Stimulated activated CD4-positive, alpha-beta T cell treated with anti-CD3 and anti-CD28 coated beads, Interleukin-12 subunit alpha, Interleukin-12 subunit beta, amount 100 ng/mL, for 24 hours (primary cell): ENCODE measurements around the gene PRDM12.
"Not testable (repeated sequence)": the region's sequence is repeated elsewhere in the genome, so short reads cannot be mapped to it uniquely, and the experiment has no call there.

Experiments
- DNase-seq, 2 experiments: peaks; one replicate each; pipeline ENCODE4 v3.0.0-alpha.2; 2020; ENCODE audit warnings: low read depth in 2 of 2

Gene PRDM12

GRCh38 chr9:130663977-130664250 lies 480 bp upstream of the PRDM12 start:
- no peak for DNase-seq

DNA sequence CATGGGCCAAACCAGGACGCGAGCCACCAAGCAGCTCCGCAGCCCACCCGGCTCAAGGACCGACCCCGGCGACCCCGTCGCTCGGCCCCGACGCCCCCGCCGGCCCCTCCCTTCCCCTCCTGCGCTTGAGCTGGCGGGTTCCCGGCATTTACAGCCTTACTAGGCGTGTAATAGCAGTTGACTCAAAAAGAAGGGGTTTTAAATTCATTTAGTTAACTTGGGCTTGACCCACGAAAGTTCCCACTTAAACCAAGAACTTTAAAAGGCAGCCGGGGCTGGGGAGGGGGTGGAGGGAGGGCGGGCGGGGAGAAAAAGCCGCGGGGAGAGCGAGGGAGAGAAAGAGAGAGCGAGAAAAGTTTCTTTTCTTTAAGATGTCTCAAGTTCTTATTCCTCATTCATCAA lies 636 bp downstream of the PRDM12 start:
- DNase-seq, result no peak

- no peak for DNase-seq
These were observed 1.3 kb downstream of the PRDM12 start for GRCh38 chr9:130665431-130666392.

DNA sequence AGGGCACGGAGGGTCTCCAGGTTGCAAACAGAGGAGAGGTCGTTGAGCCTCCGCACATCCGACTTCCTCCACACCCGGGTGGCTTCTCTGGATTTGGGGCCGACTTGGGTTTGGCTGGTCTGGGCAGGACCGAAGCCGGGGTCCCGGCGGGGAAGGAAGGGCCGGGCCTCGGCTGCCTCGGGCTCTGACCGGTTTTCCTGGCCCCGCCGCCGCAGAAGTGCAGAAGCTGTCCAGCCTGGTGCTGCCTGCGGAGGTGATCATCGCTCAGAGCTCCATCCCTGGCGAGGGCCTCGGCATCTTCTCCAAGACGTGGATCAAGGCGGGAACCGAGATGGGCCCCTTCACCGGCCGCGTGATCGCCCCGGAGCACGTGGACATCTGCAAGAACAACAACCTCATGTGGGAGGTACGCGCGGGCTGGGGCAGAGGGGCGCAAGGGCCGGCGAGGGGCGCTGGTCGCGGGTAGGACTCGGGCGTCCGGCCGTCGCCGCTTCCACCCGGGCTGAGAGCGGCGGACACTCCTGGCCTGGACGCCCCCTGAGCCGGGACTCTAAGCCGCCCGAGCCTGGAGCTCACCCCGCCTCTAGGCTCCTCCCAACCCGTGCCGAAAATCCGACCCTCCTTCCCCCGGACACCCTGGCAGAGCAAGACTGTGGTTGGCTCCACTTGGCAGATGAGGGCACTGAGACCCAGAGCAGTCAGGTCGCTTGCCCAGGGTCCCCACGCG lies 2.2 kb downstream of the PRDM12 start:
- DNase-seq, result no peak

DNA sequence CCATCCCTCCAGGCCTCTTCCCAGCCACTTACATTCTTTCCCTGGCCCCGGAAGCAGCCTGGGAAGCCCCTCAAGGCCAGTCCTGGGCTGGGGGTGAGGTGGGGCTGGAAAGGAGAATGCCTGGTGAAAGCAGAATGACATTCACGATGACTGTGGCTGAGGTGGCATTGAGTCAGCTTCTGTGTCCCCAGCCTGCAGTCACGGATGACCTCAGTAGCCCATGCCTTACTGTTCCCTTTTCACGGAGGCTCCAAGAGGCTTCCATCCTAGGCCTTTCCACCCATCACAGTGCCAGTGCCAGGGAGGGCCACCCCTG lies 2.7 kb downstream of the PRDM12 start:
- no peak for DNase-seq

DNA sequence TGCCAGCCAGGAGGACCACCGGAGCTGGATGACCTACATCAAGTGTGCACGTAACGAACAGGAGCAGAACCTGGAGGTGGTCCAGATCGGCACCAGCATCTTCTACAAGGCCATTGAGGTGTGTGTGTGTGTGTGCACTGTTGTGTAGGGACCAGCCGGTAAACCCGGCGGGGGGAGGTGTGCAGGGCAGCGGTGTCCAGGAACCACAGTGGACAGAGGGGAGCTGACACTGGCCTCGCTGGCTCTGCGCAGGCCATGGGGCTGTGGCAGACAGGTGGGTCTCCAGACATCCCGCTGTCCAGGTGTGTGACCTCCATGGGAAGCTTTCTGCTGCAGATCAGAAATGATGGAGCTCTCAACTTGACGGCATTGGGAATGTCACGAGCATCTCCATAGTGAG lies 3.8 kb downstream of the PRDM12 start:
- no peak for DNase-seq

- DNase-seq, result no peak
These were observed 4.3 kb downstream of the PRDM12 start for GRCh38 chr9:130668659-130669058.

DNA sequence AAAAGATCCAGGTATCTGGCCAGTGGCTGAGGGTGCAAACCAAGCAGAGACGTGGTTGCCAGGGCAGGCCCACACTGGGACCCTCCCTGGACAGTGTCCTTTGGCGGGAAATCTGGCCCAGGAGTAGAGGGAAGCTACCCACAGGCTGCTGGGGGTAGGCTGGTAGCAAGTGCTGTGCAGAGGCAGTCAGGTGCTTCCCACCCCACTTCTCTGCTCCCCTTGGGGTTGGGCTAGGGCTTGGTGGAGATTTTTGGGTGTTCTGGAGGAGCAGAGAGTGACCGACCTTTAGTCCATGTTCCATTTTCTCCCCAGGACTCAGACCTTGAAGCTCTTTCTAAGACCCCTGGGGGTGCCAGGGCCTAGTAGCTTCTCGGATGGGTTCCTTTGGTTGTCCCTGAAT lies 5.6 kb downstream of the PRDM12 start:
- DNase-seq, result no peak

GRCh38 chr9:130670644-130671043 lies 6.2 kb downstream of the PRDM12 start:
- no peak for DNase-seq

DNA sequence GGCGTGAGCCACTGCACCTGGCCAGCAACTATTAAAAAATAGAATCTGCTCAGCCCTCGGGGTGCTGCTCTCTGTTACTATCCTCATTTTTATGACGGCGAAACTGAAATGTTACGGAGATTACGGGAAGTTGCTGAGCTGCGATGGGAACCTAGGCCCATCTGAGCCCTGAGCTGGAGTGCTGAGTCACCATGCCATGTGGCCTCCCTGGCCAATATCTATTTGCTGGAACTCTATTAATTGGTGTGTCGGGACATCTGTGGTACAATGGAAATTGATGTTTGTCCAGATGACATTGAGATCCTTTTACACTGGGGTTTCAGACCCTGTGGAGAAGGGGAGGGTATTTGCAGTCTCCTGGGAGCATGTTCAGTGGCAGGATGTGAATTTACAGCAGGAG lies 8.1 kb downstream of the PRDM12 start:
- DNase-seq, result no peak

DNA sequence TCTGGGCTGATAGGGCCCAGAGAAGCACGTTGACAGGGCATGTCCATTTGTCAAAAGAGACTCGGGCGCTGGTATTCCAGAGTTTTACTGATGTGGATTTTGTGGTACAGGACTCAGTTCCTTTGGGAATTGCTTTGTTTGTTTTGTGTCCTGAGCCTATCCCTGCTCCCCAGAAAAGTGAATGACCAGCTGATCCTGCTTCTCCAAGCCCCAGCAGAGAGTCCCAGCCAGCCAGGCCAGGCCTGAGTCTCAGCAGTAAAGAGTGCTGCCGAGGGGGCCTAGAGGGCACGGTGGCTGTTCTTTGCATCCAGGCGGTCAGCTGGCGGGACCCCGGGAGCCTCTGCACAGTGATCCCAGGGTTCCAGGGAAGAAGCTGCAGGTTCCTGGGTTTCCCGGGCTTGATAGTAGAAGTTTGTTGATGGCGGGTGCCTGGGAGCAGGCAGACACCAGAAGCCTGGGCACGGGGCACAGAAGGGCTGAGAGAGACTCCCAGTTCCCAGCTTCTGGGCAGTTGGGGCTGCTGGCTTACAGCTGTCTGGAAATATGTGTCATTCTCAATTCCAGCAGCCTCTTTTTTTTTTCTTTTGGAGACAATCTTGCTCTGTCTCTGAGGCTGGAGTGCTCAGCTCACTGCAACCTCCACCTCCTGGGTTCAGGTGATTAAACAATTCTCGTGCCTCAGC lies 8.7 kb downstream of the PRDM12 start:
- DNase-seq, result no peak

- no peak for DNase-seq
These were observed 11.0 kb downstream of the PRDM12 start for GRCh38 chr9:130675396-130675795.

- no peak for DNase-seq
These were observed 12.9 kb downstream of the PRDM12 start for GRCh38 chr9:130677252-130677651.

- peak; percentile 39 to 60 for DNase-seq
These were observed 16.7 kb downstream of the PRDM12 start for GRCh38 chr9:130680836-130681768.

DNA sequence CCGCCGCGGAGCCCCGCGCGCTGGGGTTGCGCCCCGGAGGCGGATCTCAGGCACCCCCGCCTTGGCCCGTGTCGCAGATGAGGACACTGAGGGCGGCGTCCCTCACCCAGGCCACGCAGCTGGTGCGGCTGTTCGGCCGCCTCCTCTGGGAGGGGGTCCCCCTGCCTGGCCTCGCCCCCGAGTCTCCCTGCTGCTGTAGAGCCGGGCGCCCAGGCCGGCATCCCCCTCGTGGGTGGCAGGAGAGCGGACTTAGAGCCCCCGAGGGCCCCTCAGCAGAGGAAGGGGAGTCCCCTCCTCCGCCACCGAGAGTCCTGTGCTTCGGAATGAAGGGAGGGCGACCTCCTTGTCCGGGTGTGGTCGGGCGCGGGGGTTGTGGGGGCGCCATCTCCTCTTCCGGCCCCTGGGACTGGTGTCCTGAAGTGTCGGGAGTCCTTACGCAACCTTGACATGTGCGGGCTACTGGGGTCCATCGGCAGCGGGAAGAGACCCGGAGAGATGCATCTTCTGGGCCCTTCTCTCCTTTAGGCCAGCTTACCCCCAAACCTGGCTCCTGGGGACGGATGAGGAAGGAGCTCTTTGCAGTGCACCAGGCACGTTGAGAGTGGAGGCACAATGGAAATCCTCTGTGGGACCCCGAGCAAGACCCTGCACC lies 17.5 kb downstream of the PRDM12 start:
- no peak for DNase-seq

GRCh38 chr9:130682421-130683121 lies 18.2 kb downstream of the PRDM12 start:
- peak in 1 of 2 experiments; percentile 57 for DNase-seq

- no peak for DNase-seq
These were observed 20.7 kb downstream of the PRDM12 start for GRCh38 chr9:130685104-130685503.

GRCh38 chr9:130685945-130686344 lies 21.6 kb downstream of the PRDM12 start:
- DNase-seq, result not testable (repeated sequence)

DNA sequence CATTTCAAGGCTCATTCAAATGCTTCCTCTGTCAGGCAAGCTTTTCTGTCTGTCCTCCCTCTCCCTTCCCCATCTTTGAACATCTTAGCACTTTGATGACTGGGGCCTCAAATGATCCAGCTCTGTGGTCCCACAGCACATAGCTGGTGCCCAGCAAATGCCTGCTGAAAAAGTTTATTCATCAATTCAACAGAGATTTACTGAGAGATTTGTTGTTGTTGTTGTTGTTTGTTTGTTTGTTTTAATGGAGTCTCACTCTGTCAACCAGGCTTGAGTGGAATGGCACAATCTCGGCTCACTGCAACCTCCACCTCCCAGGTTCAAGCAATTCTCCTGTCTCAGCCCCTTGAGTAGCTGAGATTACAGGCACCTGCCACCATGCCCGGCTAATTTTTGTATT lies 23.2 kb downstream of the PRDM12 start:
- DNase-seq, result no peak

DNA sequence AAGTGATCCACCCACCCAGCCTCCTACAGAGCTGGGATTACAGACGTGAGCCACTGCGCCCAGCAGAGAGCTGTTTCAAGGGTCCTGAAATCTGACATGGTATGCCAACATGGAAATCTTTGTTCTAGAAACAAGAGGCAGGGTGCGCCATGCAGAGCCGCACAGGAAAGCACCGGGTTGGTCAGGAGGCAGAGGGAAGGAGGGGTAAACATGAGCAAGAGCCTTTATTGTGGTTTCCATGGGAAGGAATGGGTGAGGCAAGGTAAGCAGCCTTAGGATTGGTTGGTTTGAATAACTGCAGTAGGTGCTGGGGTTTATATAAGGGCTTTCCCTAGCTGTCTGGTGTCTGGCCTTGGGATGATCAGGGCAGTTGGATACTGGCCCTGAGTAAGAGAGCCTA lies 23.7 kb downstream of the PRDM12 start:
- no peak for DNase-seq

DNA sequence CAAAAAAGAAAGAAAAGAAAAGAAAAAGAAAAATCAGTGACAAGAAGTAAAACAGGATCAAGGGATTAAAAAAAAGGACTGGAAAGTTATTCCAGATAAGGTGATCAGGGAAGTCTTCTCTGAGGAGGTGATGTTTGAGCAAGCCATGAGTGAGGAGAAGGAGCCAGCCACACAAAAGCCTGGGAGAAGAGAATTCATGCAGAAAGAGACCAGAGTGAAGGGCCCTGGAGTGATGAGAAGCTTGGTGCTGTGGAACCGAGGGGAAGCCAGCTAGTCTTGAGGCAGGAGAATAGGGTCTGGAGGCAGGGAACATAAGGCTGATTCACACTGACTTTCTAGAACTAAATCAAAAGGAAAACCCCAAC lies 25.2 kb downstream of the PRDM12 start:
- DNase-seq, result no peak
